ENCODE results near the gene TYW5. TPM values are rescaled to one million over a fixed set of nuclear protein-coding genes. Genes with fewer than 3 reads are reported as not detected.
A peak's percentile ranks its signal among the peaks of the same experiment; 100 is the strongest.

The TYW5 gene
- total RNA-seq, 2 experiments from 2014 or later, result 9.9 to 11.2 TPM

- ChIA-PET CTCF (interaction anchor here (0.5 to 4.1 kb wide), 18 partner anchors 9 to 718 kb away, joined by 3 to 22 read pairs (median 3); no protein-coding TSS in a partner anchor), POLR2A (interaction anchor here (1.0 to 1.1 kb wide), 4 partner anchors 73 to 496 kb away, joined by 3 to 4 read pairs (median 3); no protein-coding TSS in a partner anchor)
- no peak overlapping the region for H3K4me3 Mint-ChIP-seq
Measured at GRCh38 chr2:199985625-199986207, 30.4 kb upstream of the TYW5 start.

GRCh38 chr2:199984755-199985154, 29.5 kb upstream of the TYW5 start:
- H3K9me3 Mint-ChIP-seq, result no peaks in the 10 kb centered on the region
- ChIA-PET POLR2A (no interaction called here), CTCF (interaction anchor here (1.0 to 4.1 kb wide), 10 partner anchors 10 to 719 kb away, joined by 3 to 22 read pairs (median 4); no protein-coding TSS in a partner anchor)
- no peak overlapping the region for H3K4me3 Mint-ChIP-seq
- no peak overlapping the region for H3K27ac Mint-ChIP-seq
- H3K36me3 Mint-ChIP-seq (ENCODE audit: low read depth), result no peaks in the 10 kb centered on the region
- no peak for DNase-seq
- no peaks in the 10 kb centered on the region for H3K27me3 Mint-ChIP-seq
- H3K4me1 Mint-ChIP-seq, result peaks cover 10% of the 10 kb centered on the region

More at GRCh38 chr2:199985625-199986207, 30.4 kb upstream of the TYW5 start:
- peaks cover 7% of the 10 kb centered on the region for H3K4me1 Mint-ChIP-seq
- H3K27me3 Mint-ChIP-seq, result no peaks in the 10 kb centered on the region
- H3K36me3 Mint-ChIP-seq (ENCODE audit: low read depth), result no peaks in the 10 kb centered on the region
- no peak overlapping the region for H3K27ac Mint-ChIP-seq
- peak; percentile 68 for DNase-seq
- no peaks in the 10 kb centered on the region for H3K9me3 Mint-ChIP-seq

- CTCF ChIA-PET, result interaction anchor here (1.2 to 4.1 kb wide), 3 partner anchors 17 to 497 kb away, joined by 3 to 22 read pairs (median 21); no protein-coding TSS in a partner anchor
- Mint-ChIP-seq H3K36me3 (ENCODE audit: low read depth) (no peaks in the 10 kb centered on the region), H3K4me3 (no peak overlapping the region), H3K4me1 (peaks cover 11% of the 10 kb centered on the region), H3K27ac (no peak overlapping the region), H3K9me3 (no peaks in the 10 kb centered on the region), H3K27me3 (no peaks in the 10 kb centered on the region)
- POLR2A ChIA-PET, result no interaction called here
- DNase-seq, result no peak
Measured at GRCh38 chr2:199984159-199984558, 28.9 kb upstream of the TYW5 start.

GRCh38 chr2:199983534-199983933, 28.2 kb upstream of the TYW5 start:
- ChIA-PET CTCF (interaction anchor here (3.1 to 4.1 kb wide), 2 partner anchors 488 to 498 kb away, joined by 21 to 22 read pairs; no protein-coding TSS in a partner anchor), POLR2A (no interaction called here)
- peaks cover 17% of the 10 kb centered on the region for H3K4me1 Mint-ChIP-seq
- no peaks in the 10 kb centered on the region for H3K27me3 Mint-ChIP-seq
- DNase-seq, result no peak
- H3K9me3 Mint-ChIP-seq, result no peaks in the 10 kb centered on the region
- no peak overlapping the region for H3K27ac Mint-ChIP-seq
- no peaks in the 10 kb centered on the region for H3K36me3 Mint-ChIP-seq (ENCODE audit: low read depth)
- no peak overlapping the region for H3K4me3 Mint-ChIP-seq

- POLR2A ChIA-PET, result no interaction called here
- Mint-ChIP-seq H3K9me3 (no peaks in the 10 kb centered on the region), H3K4me3 (no peak overlapping the region), H3K36me3 (ENCODE audit: low read depth) (no peaks in the 10 kb centered on the region), H3K27me3 (no peaks in the 10 kb centered on the region), H3K4me1 (peaks cover 28% of the 10 kb centered on the region), H3K27ac (no peak overlapping the region)
- DNase-seq, result no peak
- CTCF ChIA-PET, result interaction anchor here (4.1 kb wide), 1 partner anchor 499 kb away, joined by 22 read pairs; no protein-coding TSS in a partner anchor
Measured at GRCh38 chr2:199982126-199982843, 27.0 kb upstream of the TYW5 start.

GRCh38 chr2:199979832-199980628, 24.7 kb upstream of the TYW5 start:
- Mint-ChIP-seq H3K9me3 (no peaks in the 10 kb centered on the region), H3K27me3 (no peaks in the 10 kb centered on the region)
- CTCF ChIA-PET, result interaction anchor here (0.8 to 2.2 kb wide), 21 partner anchors 9 to 724 kb away, joined by 3 to 23 read pairs (median 4); partner anchors contain the start of genes SGO2 and SPATS2L

GRCh38 chr2:199979398-199979797, 24.1 kb upstream of the TYW5 start:
- Mint-ChIP-seq H3K4me3 (no peak overlapping the region), H3K27ac (no peak overlapping the region), H3K27me3 (no peaks in the 10 kb centered on the region), H3K36me3 (ENCODE audit: low read depth) (no peaks in the 10 kb centered on the region), H3K9me3 (no peaks in the 10 kb centered on the region), H3K4me1 (peaks cover 21% of the 10 kb centered on the region)
- POLR2A ChIA-PET, result interaction anchor here (0.9 to 1.1 kb wide), 2 partner anchors 489 to 530 kb away, joined by 3 read pairs; partner anchors contain the start of gene KCTD18
- CTCF ChIA-PET, result interaction anchor here (0.7 to 2.2 kb wide), 12 partner anchors 9 to 734 kb away, joined by 3 to 23 read pairs (median 4); partner anchors contain the start of gene SPATS2L
- DNase-seq, result no peak

More at GRCh38 chr2:199979832-199980628, 24.7 kb upstream of the TYW5 start:
- Mint-ChIP-seq H3K4me1 (peaks cover 21% of the 10 kb centered on the region), H3K27ac (no peak overlapping the region), H3K4me3 (no peak overlapping the region), H3K36me3 (ENCODE audit: low read depth) (no peaks in the 10 kb centered on the region)
- POLR2A ChIA-PET, result interaction anchor here (0.9 to 1.1 kb wide), 2 partner anchors 488 to 530 kb away, joined by 3 read pairs; partner anchors contain the start of gene KCTD18
- DNase-seq, result peak; percentile 84

GRCh38 chr2:199977984-199978415, 22.7 kb upstream of the TYW5 start:
- no peaks in the 10 kb centered on the region for H3K9me3 Mint-ChIP-seq
- POLR2A ChIA-PET, result no interaction called here

GRCh38 chr2:199975273-199975895, 20.1 kb upstream of the TYW5 start:
- no peak for DNase-seq
- H3K4me3 Mint-ChIP-seq, result no peak overlapping the region
- H3K27me3 Mint-ChIP-seq, result no peaks in the 10 kb centered on the region
- ChIA-PET POLR2A (no interaction called here), CTCF (interaction anchor here (0.8 to 4.0 kb wide), 5 partner anchors 9 to 508 kb away, joined by 3 to 20 read pairs (median 3); no protein-coding TSS in a partner anchor)
- H3K9me3 Mint-ChIP-seq, result no peaks in the 10 kb centered on the region
- no peak overlapping the region for H3K27ac Mint-ChIP-seq
- no peaks in the 10 kb centered on the region for H3K36me3 Mint-ChIP-seq (ENCODE audit: low read depth)
- peaks cover 21% of the 10 kb centered on the region for H3K4me1 Mint-ChIP-seq

More at GRCh38 chr2:199977984-199978415, 22.7 kb upstream of the TYW5 start:
- Mint-ChIP-seq H3K27ac (peak overlapping the region; percentile 10), H3K27me3 (no peaks in the 10 kb centered on the region), H3K4me1 (peaks cover 21% of the 10 kb centered on the region), H3K4me3 (no peak overlapping the region), H3K36me3 (ENCODE audit: low read depth) (no peaks in the 10 kb centered on the region)
- peak; percentile 36 for DNase-seq
- CTCF ChIA-PET, result interaction anchor here (1.1 kb wide), 1 partner anchor 503 kb away, joined by 5 read pairs; no protein-coding TSS in a partner anchor

- H3K36me3 Mint-ChIP-seq (ENCODE audit: low read depth), result peaks cover 7% of the 10 kb centered on the region
- no peak overlapping the region for H3K4me3 Mint-ChIP-seq
- H3K27me3 Mint-ChIP-seq, result no peaks in the 10 kb centered on the region
- POLR2A ChIA-PET, result no interaction called here
- H3K9me3 Mint-ChIP-seq, result no peaks in the 10 kb centered on the region
- CTCF ChIA-PET, result interaction anchor here (0.7 to 4.0 kb wide), 8 partner anchors 10 to 536 kb away, joined by 3 to 20 read pairs (median 4); partner anchors contain the start of genes KCTD18 and SPATS2L
- no peak overlapping the region for H3K27ac Mint-ChIP-seq
- H3K4me1 Mint-ChIP-seq, result peaks cover 12% of the 10 kb centered on the region
- no peak for DNase-seq
Measured at GRCh38 chr2:199973703-199974102, 18.4 kb upstream of the TYW5 start.

- Mint-ChIP-seq H3K27me3 (no peaks in the 10 kb centered on the region), H3K4me1 (no peaks in the 10 kb centered on the region), H3K27ac (no peak overlapping the region), H3K36me3 (ENCODE audit: low read depth) (peaks cover 18% of the 10 kb centered on the region), H3K9me3 (no peaks in the 10 kb centered on the region), H3K4me3 (no peak overlapping the region)
- ChIA-PET CTCF (no interaction called here), POLR2A (no interaction called here)
- no peak for DNase-seq
Measured at GRCh38 chr2:199972088-199972626, 16.9 kb upstream of the TYW5 start.

- no peaks in the 10 kb centered on the region for H3K27me3 Mint-ChIP-seq
- H3K9me3 Mint-ChIP-seq, result no peaks in the 10 kb centered on the region
- H3K4me3 Mint-ChIP-seq, result no peak overlapping the region
- H3K36me3 Mint-ChIP-seq (ENCODE audit: low read depth), result peaks cover 42% of the 10 kb centered on the region
- no peak for DNase-seq
- H3K27ac Mint-ChIP-seq, result no peak overlapping the region
- POLR2A ChIA-PET, result no interaction called here
- H3K4me1 Mint-ChIP-seq, result no peaks in the 10 kb centered on the region
- CTCF ChIA-PET, result interaction anchor here (1.4 kb wide), 1 partner anchor 12 kb away, joined by 5 read pairs; no protein-coding TSS in a partner anchor
Measured at GRCh38 chr2:199968126-199968525, 12.8 kb upstream of the TYW5 start.
